HG02981 (cell line): ENCODE results near the gene AUNIP.

Experiments
- ATAC-seq: cut with Tn5 transposase; IDR thresholded peaks from one replicate; pipeline ENCODE4 v1.9.1; 2021; ENCODE audit warnings: mild to moderate bottlenecking, moderate library complexity; ENCODE audit not compliant: unreplicated experiment

AUNIP gene

DNA sequence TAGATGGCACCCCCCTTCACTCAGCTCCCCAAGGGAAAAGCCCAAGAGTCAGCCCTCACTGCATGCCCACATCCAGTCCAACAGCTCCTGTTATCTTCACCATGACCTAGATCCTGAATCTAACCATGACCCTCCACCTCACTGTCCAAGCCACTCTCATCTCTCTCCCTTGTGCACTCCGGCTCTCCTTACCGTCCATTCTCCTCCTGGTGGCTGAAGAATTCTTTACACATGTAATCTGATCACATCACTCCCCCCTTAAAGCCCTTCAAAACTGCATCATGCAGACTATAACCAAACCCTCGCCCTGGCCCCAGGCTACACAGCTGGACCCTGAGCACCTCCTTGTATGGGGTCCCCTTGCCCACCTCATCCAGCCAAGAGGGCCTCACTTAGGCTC, 30.2 kb upstream of the AUNIP start:
- ATAC-seq: no peak

GRCh38 chr1:25888426-25888987, 29.2 kb upstream of the AUNIP start:
- no peak for ATAC-seq

GRCh38 chr1:25885602-25886001, 26.3 kb upstream of the AUNIP start:
- ATAC-seq: no peak

DNA sequence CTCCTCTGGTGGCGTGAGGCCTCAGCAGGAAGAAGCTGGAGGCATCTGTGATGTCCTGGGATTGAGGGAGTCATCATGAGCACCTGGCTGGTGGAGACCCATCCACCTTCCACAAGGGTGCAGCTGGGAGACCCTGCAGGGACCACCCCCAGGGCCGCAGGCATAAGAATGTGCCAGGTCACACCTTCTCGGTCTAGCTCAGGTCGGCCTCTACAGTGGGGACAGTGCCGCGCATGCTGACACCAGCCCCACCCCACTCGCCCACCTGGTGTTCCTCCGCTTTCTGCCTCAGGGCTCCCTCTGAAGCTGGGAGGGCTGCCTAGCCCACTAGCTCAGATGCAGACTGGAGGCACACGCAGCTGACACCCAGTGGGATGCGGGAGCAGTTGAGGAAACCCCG, 22.0 kb upstream of the AUNIP start:
- no peak for ATAC-seq

DNA sequence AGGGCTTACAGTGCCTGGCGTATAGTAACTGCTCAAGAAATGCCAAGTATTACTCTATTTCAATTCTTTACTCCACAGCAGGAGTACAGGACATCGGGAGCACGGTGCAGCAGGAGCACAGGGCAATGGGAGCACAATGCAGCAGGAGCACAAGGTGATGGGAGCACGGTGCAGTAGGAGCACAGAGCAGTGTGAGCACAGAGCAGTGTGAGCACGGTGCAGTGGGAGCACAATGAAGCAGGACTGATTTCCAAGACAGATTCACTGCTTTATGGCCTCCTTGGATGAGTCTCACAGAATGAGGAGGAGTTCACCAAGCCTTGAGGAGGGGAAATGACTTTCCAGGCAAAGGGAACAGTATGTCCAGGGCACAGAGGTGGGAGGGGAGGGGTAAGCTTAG, 21.3 kb upstream of the AUNIP start:
- no peak for ATAC-seq

- no peak for ATAC-seq
These were observed 20.4 kb upstream of the AUNIP start for GRCh38 chr1:25879675-25880074.

GRCh38 chr1:25878690-25879089, 19.4 kb upstream of the AUNIP start:
- no peak for ATAC-seq

GRCh38 chr1:25877155-25877554, 17.9 kb upstream of the AUNIP start:
- ATAC-seq: no peak

GRCh38 chr1:25876693-25877077, 17.4 kb upstream of the AUNIP start:
- ATAC-seq: no peak

DNA sequence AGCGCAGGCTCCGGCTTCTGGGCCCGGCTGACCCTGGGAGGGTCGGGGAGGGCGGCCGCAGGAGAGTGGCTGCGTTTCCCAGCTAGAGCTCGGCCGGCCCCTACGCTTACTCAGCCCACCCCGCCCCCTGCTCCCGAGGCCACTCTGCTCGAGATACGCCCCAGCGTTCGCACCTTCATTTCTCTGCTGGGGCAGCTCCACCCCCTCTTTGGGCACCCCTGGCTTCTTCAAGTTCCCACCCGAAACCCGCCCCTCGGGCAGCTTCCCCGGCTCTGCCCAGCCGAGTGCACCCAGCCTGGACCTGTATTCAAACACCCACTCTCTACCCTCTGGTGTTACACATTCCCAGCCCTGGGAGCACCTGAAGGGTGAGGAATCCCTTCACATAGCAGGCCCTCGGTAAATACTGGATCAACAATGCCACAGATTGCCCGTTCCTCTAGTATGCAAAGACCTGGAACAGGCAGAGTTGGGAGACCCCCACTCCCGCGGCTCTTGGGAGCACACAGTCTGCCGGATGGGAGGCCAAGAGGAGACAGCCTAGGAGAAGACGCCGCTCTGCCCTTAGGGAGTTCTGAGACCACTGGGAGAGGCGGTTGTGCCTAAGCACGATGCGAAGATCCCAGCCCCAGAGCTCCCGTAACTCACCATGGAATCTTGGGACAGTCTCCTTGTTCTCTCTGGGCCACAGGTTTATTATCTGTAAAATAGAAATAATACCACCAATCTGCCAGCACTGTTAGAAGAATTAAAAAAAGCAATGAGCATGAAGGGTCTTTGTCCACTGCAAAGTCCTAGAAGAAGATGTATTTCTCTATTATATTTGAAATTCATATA, 16.8 kb upstream of the AUNIP start:
- ATAC-seq: no peak

DNA sequence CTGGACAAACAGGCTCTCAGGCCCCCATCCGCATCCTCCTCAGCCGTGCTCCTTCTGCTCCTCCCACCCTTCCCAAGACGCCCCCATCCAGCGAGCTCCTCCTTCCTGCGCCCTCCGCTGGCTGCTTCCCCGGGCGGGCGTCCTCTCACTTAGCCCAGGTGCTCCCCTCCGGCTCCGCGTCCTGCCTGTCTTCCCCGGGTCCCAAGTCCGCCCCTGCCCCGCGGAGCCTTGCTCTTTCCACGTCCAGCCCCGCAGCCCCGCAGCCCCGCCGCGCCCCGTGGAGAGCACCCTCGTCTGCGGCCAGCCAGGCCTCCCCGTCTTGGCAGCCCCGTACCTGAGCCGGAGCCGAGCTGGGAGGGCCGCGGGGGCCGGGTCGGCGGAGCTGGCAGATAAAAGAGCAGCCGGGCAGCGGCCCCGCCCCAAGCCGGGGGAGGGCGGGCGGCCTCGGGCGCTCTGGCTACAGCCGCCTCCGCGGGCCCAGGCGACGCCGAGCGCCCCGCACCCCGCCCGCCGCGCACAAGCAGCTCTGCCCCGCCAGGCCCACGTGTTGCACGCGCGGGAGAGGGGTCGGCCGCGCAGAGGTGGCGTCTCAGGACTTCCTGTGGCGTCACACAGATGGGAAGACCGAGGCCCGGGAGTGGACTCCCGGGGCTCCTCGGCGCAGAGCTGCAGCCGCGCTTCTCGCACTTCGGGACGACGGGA, 16.0 kb upstream of the AUNIP start, which contains the start of gene PAQR7:
Gene PAQR7 (minus strand): TSS at position 555 of the 702 bp plus-strand sequence. CDS start 11,869 bp downstream, outside the sequence.
- no peak for ATAC-seq

- ATAC-seq: no peak
These were observed 15.4 kb upstream of the AUNIP start for GRCh38 chr1:25874635-25875153.

GRCh38 chr1:25874209-25874608, 15.0 kb upstream of the AUNIP start:
- no peak for ATAC-seq

GRCh38 chr1:25873120-25873519, 13.9 kb upstream of the AUNIP start:
- no peak for ATAC-seq

GRCh38 chr1:25872713-25873112, 13.5 kb upstream of the AUNIP start:
- no peak for ATAC-seq

- ATAC-seq: no peak
These were observed 12.6 kb upstream of the AUNIP start for GRCh38 chr1:25871704-25872494.

DNA sequence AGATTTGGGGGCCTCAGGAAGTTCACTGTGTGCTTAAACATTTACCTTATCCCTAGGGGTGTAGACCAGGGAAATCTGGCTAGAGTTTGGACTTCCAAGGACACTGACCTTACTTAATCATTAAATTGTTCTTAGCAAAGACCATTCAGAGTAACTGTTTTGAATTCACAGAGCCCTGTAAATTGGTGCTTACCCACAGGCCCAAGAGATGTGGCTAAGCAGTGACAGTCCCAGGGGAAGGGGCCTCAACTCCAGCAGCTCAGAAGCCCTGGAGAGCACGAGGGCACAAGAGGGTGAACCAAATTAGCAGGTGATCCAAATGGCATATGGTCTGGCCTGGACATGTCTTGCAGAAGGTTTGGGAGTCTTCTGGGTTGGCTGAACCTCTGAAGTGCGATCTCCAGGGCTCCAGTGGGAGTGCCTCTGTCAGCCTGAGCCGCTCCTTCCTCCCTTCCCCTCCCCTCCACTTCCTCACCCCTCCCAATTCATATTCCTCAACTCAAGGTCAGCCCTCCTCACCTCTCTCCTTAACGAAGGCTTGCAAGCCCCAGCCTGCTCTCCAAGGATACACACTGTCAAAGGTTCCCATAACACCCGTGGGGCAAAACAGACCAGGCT, 11.9 kb upstream of the AUNIP start:
- no peak for ATAC-seq

DNA sequence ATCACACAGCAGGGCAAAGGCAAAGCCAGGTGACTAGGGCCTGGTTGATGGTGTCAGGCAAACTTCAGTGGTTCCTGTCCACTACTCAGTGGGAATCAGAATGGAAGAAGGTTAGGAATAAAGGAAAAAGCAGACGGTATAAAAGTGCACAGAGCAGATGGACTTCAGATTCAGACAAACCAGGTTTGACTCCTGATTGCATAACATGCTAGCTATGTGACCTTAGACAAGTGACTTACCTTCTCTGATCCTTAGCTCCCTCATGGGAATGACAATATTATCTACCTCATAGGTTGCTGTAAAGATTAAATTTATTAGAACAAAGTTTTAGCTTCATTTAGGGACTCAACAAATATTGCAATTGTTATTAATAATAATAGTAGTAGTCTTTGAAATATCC, 11.4 kb upstream of the AUNIP start:
- no peak for ATAC-seq

DNA sequence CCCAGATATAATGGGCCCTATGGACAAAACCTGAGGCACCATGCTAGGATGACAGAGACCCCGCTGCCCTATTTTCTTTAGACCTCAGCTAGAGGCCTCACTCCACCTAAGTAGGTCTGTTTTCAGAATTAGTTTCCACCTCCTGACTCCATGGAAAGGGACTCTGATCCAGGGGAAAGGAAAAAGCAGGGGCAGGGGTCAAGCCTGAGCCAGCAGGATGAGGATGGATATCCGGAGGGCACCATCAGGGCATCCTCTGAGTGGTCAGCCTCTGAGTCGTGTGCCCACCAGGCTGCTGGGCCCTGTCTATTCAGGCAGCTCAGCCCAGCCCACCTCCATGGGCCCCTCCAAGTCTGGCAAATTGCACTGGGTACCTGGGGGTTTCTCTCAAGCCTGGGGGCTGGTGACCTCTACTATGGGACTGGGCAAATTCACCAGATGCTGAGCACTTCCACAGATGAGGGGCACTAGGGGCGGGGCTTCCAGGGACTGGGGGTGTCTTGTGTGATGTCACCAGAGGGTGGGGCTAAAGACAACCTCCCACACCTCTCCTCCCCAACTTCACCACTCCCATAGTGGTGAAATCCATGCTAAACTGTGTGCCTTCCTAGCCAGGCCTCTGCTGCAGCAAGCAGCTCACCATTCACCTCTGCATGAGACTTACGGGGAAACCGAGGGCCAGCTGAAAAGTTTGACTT, 10.8 kb upstream of the AUNIP start:
- ATAC-seq: no peak
